ENCODE measurements around the gene PIP4K2C. TPM values are rescaled to one million over a fixed set of nuclear protein-coding genes. Genes with fewer than 3 reads are reported as not detected.

Gene PIP4K2C
- total RNA-seq, 1 donor from 2014 or later, result 27.6 TPM

- no peak for TF ChIP-seq CTCF (conservative IDR thresholded peaks at IDR 0.05)
- Mint-ChIP-seq H3K4me3 (no peak overlapping the region), H3K4me1 (ENCODE audit: unreplicated experiment) (no peaks in the 10 kb centered on the region), H3K27me3 (peaks cover 91% of the 10 kb centered on the region), H3K27ac (no peak overlapping the region), H3K9me3 (no peaks in the 10 kb centered on the region), H3K36me3 (peaks cover 3% of the 10 kb centered on the region)
- DNase-seq (ENCODE audit: extremely low spot score, unreplicated experiment), result peak; percentile 68
These were observed 36.7 kb downstream of the PIP4K2C start for GRCh38 chr12:57627501-57628279.

GRCh38 chr12:57628280-57629191 lies 37.5 kb downstream of the PIP4K2C start:
- Mint-ChIP-seq H3K9me3 (no peaks in the 10 kb centered on the region), H3K27me3 (peaks cover 88% of the 10 kb centered on the region)
- peak; percentile 57 for DNase-seq (ENCODE audit: extremely low spot score, unreplicated experiment)

GRCh38 chr12:57629897-57630471 lies 39.0 kb downstream of the PIP4K2C start:
- no peak overlapping the region for H3K4me3 Mint-ChIP-seq
- H3K27me3 Mint-ChIP-seq, result peaks cover 84% of the 10 kb centered on the region
- peaks cover 3% of the 10 kb centered on the region for H3K36me3 Mint-ChIP-seq
- H3K27ac Mint-ChIP-seq, result no peak overlapping the region
- no peaks in the 10 kb centered on the region for H3K4me1 Mint-ChIP-seq (ENCODE audit: unreplicated experiment)
- DNase-seq (ENCODE audit: extremely low spot score, unreplicated experiment), result peak; percentile 50
- no peaks in the 10 kb centered on the region for H3K9me3 Mint-ChIP-seq
- no peak for TF ChIP-seq CTCF (conservative IDR thresholded peaks at IDR 0.05)

More at GRCh38 chr12:57628280-57629191, 37.5 kb downstream of the PIP4K2C start:
- H3K4me3 Mint-ChIP-seq, result no peak overlapping the region
- no peak for TF ChIP-seq CTCF (conservative IDR thresholded peaks at IDR 0.05)
- H3K27ac Mint-ChIP-seq, result no peak overlapping the region
- H3K4me1 Mint-ChIP-seq (ENCODE audit: unreplicated experiment), result no peaks in the 10 kb centered on the region
- peaks cover 3% of the 10 kb centered on the region for H3K36me3 Mint-ChIP-seq

GRCh38 chr12:57630891-57631433 lies 40.0 kb downstream of the PIP4K2C start:
- H3K27ac Mint-ChIP-seq, result no peak overlapping the region
- peak overlapping the region; percentile 72 for H3K4me3 Mint-ChIP-seq
- no peak for TF ChIP-seq CTCF (conservative IDR thresholded peaks at IDR 0.05)
- no peaks in the 10 kb centered on the region for H3K9me3 Mint-ChIP-seq
- H3K27me3 Mint-ChIP-seq, result peaks cover 79% of the 10 kb centered on the region
- no peaks in the 10 kb centered on the region for H3K4me1 Mint-ChIP-seq (ENCODE audit: unreplicated experiment)
- peaks cover 3% of the 10 kb centered on the region for H3K36me3 Mint-ChIP-seq
- peak; percentile 53 for DNase-seq (ENCODE audit: extremely low spot score, unreplicated experiment)

- H3K4me3 Mint-ChIP-seq, result peak overlapping the region; percentile 72
- no peak overlapping the region for H3K27ac Mint-ChIP-seq
- H3K4me1 Mint-ChIP-seq (ENCODE audit: unreplicated experiment), result no peaks in the 10 kb centered on the region
- H3K9me3 Mint-ChIP-seq, result no peaks in the 10 kb centered on the region
- DNase-seq (ENCODE audit: extremely low spot score, unreplicated experiment), result peak; percentile 65
- peaks cover 3% of the 10 kb centered on the region for H3K36me3 Mint-ChIP-seq
- H3K27me3 Mint-ChIP-seq, result peaks cover 72% of the 10 kb centered on the region
- TF ChIP-seq CTCF (conservative IDR thresholded peaks at IDR 0.05), result no peak
These were observed 40.6 kb downstream of the PIP4K2C start for GRCh38 chr12:57631566-57632072.
